ENCODE results near the gene ASL.
A peak's percentile ranks its signal among the peaks of the same experiment; 100 is the strongest.
"Not testable (repeated sequence)": the region's sequence is repeated elsewhere in the genome, so short reads cannot be mapped to it uniquely, and the experiment has no call there.

Gene ASL

GRCh38 chr7:66075590-66076461, at the start of gene ASL:
Gene ASL (plus strand): TSS chr7:66075819. CDS start chr7:66076082, 263 bp downstream.
- peak; percentile 53 for DNase-seq

GRCh38 chr7:66028342-66028741, 47.3 kb upstream of the ASL start:
- DNase-seq, result not testable (repeated sequence)

DNA sequence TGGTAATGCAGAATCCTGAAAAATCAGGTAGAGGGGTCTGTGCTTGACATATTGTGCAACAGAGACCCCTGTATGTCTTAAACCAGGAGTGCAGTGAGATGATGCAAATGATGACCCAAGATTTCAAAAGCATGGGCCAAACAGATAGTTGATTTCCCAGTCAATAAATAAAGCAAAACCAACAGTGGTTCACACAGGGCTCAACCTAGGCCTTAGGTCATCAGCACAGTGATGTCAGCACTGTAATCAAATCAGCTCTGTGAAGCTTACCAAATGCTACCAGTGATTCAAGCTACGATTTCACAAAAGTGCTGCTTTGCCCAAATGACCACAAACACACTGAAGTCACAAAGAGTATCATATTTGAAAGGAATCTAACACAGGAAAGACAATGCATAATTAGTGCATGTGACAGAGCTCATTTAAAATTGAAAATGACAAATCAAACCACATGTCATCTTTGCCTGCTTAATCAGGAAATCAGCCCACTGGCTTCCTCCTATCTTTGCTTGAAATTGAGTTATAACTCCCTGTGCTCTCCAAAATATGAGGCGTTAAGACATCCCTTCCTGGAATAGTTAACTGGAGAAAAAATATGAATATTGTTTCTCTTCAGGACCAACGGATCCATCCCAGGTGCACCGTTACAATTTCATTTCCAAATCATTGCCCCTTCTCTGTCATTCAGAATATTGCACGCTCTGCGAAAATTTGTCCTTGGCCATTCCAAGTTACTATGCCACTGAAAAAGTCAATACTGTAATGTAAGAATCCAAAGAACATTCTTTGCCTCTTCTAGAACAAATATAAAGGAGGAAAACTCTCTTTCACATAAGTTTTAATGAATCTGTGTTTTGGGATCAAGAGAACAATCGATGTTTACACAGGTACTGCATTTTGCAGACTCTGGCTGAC, 41.9 kb upstream of the ASL start:
- DNase-seq, result no peak

GRCh38 chr7:66034436-66035010, 41.1 kb upstream of the ASL start:
- DNase-seq, result not testable (repeated sequence)

DNA sequence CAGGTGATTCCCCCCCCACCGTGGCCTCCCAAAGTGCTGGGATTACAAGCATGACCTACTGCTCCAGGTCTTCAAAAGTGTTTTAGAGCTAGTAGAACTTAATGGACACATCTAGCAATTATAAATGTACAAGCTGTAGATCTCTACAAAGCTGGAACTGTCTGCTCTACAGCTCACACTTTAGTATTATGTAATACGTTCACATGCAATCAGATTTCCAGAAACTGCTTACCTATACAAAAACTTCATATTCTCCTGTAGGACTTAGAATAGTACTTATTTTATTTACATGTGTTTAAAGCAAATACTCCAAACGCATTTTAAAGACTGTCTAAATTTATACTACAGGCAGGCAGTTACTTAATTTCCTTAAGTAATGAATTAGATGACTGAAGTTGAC, 39.2 kb upstream of the ASL start:
- no peak for DNase-seq

- DNase-seq, result no peak
Measured at GRCh38 chr7:66036788-66037187, 38.8 kb upstream of the ASL start.

- DNase-seq, result no peak
Measured at GRCh38 chr7:66039094-66039670, 36.4 kb upstream of the ASL start.

DNA sequence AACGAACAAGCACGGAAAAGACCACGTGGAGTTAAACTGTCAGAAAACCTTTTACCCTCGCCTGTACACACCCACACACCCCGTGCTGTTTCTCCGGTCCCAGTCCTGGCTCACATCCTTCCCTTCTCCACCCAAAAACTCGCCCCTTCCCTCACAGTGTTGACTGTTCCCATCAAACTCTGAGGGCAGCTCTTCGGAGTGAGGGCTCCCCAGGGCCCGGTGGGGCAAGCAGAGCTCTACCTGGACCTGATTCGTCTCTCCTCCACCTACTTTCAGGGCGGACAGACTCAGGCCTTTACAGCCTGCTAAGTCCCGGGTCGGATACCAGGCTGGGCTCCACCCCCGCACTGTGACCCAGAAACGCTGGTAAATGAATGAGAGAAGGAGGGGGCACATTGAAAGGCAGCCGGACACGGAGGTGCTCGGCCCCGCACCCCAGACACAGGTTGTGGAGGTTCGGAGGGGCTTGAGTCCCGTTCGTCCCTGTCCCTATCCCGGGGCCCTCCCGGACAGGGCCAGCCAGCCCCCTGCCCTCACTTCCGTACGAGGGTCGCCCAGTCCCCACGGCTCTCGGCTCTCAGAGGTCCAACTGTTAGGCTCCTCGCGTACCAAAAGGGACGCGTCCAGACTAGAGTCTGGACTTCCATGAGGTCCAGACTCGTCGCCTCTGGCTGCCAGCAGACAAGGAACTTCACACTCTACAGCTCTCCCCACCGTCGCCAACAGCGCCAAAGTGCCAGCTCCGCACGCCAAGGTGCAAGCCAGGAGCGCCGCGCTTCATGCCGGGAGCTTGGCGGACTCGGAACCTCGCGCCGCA, 31.7 kb upstream of the ASL start:
- DNase-seq, result no peak

DNA sequence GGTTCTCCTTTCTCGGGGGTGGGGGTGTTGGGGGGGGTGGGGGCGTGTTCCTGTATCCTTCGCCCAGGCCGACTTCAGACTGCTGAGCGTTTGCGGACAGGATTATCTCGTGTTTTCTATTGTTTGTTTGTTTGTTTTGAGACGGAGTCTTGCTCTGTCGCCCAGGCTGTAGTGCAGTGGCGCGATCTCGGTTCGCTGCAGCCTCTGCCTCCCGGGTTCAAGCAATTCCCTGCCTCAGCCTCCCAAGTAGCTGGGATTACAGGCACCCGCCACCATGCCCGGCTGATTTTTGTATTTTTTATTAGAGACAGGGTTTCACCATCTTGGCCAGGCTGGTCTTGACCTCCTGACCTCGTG, 31.1 kb upstream of the ASL start:
- not testable (repeated sequence) for DNase-seq

GRCh38 chr7:66047426-66047825, 28.2 kb upstream of the ASL start:
- no peak for DNase-seq

DNA sequence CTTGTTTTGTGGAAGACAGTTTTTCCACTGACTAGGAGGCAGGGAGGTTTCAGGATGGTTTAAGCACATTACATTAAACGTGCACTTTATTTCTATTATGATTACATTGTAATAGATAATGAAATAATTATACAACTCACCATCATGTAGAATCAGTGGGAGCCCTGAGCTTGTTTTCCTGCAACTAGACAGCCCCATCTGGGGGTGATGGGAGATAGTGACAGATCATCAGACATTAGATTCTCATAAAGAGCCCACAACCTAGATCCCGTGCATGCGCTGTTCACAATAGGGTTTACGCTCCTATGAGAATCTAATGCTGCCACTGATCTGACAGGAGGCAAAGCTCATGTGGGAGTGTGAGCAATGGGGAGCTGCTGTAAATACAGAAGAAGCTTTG, 25.7 kb upstream of the ASL start:
- not testable (repeated sequence) for DNase-seq

- DNase-seq, result no peak
Measured at GRCh38 chr7:66050337-66050957, 25.2 kb upstream of the ASL start.

- peak; percentile 43 for DNase-seq
Measured at GRCh38 chr7:66050990-66051448, 24.6 kb upstream of the ASL start.

- no peak for DNase-seq
Measured at GRCh38 chr7:66052447-66052846, 23.2 kb upstream of the ASL start.

DNA sequence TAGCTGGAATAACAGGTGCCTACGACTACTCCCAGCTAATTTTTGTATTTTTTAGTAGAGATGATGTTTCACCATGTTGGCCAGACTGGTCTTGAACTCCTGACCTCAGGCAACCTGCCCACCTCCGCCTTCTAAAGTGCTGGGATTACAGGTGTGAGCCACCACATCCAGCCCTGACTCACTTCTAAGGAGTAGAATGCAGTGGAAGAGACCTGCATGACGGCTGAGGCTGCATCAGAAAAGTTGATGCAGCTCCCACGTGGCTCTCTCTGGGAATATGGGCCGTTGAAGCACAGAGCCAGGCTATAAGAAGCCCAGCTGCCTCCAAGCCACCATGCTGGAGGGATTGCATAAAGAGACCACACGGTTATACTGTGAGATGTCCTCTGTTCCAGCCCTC, 21.6 kb upstream of the ASL start:
- DNase-seq, result no peak

DNA sequence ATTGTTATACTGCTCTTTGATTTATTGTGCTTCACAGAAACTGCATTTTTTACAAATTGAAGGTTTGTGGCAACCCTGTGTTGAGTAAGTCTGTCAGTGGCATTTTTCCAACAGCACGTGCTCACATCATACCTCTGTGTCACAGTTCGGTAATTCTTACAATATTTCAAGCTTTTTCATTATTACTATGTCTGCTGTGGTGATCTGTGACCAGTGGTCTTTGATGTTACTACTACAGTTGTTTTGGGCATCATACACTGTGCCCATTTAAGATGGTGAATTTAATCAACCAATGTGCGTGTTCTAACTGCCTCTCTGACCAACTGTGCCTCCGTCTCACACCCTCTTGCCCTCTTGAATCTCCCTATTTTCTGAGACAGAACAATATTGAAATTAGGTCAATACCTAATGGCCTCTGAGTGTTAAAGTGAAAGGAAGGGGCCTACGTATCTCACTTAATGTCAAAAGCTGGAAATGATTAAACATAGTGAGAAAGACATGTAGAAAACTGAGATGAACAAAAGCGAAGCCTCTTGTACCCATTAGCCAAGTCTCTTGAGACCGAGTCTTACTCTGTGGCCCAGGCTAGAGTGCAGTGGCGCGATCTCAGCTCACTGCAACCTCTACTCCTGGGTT, 20.2 kb upstream of the ASL start:
- no peak for DNase-seq

DNA sequence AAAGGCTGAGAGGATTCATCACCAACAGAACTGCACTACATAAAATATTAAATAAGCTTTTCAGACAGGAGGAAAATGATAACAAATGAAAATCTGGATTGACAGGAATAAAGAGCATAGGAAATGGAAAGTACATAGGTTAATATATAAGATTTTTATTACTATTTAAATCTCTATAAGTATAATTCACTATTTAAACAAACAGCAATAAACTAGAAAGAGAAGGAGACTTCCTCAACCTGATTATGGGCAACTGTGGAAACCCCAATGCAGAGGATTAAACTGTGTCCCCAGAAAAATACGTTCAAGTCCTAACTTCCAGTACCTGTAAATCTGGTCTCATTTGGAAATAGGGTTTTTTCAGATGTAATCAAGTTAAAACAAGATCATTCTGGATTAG, 14.8 kb upstream of the ASL start:
- DNase-seq, result no peak

- no peak for DNase-seq
Measured at GRCh38 chr7:66069732-66070131, 5.9 kb upstream of the ASL start.

- no peak for DNase-seq
Measured at GRCh38 chr7:66070222-66070621, 5.4 kb upstream of the ASL start.

DNA sequence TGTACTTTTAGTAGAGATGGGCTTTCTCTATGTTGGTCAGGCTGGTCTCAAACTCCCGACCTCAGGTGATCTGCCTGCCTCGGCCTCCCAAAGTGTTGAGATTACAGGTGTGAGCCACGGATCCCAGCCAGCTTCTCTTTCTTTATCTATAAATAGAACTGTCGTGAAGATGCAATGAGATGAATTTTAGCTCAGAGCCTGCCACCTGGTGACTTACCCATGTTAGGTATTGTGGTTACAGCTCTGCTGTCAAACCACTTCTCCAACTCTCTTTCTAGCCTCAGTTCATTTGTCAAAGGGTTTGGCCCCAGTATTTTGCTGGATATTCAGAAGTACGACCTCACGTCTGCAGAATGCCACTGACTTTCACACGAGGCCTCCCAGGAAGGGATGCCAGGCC, 3.4 kb upstream of the ASL start:
- DNase-seq, result not testable (repeated sequence)

Measured in NCI-H1694 treated with DMSO at 0.1 percent for 48 hours (cell line).